ENCODE results near the gene CPOX.

The CPOX gene

GRCh38 chr3:98530676-98531075 is 62.7 kb downstream of the CPOX start:
- H4K20me1 ChIP-seq, result no peaks in the 10 kb centered on the region
- TF ChIP-seq Cebpa-rat (IDR thresholded peaks at IDR 0.05), result no peak
- no peak overlapping the region for H3K27ac ChIP-seq
- H3K4me1 ChIP-seq, result peaks cover 0 to 16% (median 4%) of the 10 kb centered on the region in 10 experiments; a peak in 9 of 20 replicates
- H3K4me3 ChIP-seq, result no peak overlapping the region
- H3K9me3 ChIP-seq (replicated peaks in 1 of 11), result no peaks in the 10 kb centered on the region
- H3K4me2 ChIP-seq, result no peak overlapping the region
- no peaks in the 10 kb centered on the region for H3K27me3 ChIP-seq
- H3K36me3 ChIP-seq, result no peaks in the 10 kb centered on the region
- H3K9ac ChIP-seq, result no peak overlapping the region

- H3K27ac ChIP-seq, result no peak overlapping the region
These were observed 63.5 kb downstream of the CPOX start for GRCh38 chr3:98529856-98530459.

More at GRCh38 chr3:98529856-98530459, 63.5 kb downstream of the CPOX start:
- no peak overlapping the region for H3K4me3 ChIP-seq
- H3K9me3 ChIP-seq (replicated peaks in 1 of 11), result no peaks in the 10 kb centered on the region
- peaks cover 0 to 16% (median 4%) of the 10 kb centered on the region in 10 experiments; a peak in 9 of 20 replicates for H3K4me1 ChIP-seq
- no peaks in the 10 kb centered on the region for H3K36me3 ChIP-seq
- H3K4me2 ChIP-seq, result no peak overlapping the region
- H3K27me3 ChIP-seq, result no peaks in the 10 kb centered on the region
- H4K20me1 ChIP-seq, result no peaks in the 10 kb centered on the region
- no peak for TF ChIP-seq Cebpa-rat (IDR thresholded peaks at IDR 0.05)
- no peak overlapping the region for H3K9ac ChIP-seq

Measured in BLaER1 treated with 17β-estradiol and CSF1 and Interleukin-3, amounts not matched to agents 10 nM and 100 nM (cell line).